ENCODE measurements around the gene CACNA2D4.

CACNA2D4 gene

DNA sequence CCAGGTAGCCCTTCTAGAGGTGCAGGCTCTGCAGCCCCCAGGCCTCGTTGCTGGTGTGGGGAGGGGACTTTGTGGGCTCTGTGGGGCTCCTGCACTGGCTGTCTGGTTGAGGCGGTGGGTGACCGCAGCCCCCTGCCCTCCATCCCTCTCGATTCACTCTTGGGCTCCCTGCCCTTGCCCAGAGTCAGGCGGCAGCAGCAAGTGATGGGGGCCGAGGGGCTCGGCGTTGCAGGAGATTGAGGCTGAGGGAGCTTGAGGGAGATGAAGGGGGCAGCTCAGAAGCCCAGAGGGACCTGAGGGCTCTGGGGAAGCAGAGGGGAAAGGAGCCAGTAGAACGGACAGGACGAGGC, 107.5 kb downstream of the CACNA2D4 start:
- DNase-seq: no peak

DNA sequence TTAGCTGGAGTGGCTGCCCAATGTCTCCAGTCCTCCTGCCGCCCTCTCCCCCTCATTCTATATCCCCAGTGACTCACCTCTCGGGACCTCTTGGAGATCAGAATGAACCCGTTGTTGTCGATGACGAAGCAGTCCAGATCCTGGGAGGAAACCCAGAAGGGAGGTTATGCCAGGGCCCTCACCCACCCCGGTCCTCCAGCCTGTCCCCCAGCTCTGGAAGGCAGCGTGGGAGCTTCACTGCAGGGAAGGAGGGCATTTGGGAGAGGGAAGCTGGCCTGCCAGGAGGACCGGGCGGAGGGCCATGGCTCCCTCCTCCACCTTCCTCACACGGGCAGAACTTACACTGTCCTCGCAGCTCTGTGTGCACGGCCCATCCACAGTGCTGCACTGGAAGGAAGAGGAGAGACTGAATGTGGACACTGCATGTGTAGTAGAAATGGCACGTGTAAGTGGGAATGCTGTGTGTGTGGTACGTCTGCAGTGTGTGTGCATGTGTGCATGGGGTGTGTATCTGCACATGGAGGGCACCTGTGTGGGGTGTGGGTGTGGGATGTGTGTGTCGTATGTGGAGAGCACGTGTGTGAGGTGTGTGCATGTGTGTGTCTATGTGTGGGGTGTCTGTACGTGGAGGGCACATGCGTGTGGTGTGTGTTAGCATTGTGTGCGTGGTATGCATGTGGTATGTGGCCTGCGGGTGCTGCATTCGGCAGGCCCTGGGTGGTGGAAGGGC, 108.1 kb downstream of the CACNA2D4 start:
- no peak for DNase-seq

DNA sequence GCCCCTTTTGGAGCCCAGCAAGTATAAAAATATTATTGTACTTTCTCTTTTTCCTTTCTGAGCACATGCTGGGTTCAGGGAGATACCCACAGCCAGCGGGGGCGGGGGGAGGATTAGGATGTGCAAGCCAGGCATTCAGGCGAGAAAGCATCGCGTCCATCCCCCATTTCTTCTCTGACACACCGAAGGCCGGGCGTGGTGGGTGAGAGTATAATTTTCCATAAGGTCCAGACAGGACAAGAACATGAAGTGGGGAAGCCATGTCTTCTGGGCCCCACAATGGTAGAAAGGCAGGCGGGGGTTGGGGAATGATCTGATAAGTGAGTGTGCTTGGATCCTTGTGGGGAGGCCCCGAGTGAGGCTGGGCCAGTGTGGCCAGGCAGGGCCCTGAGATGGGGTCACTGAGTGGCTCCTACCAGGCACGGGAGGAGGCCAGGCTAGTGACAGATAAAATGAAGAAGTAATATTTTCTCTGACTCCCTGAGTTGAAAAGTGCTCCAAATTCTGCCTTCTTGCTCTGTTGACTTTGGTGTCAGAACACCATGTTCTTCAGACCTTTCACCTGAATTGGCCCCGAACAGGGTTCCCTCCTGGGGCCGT, 108.8 kb downstream of the CACNA2D4 start:
- no peak for DNase-seq

GRCh38 chr12:1808798-1809480, 109.5 kb downstream of the CACNA2D4 start:
- DNase-seq: no peak

DNA sequence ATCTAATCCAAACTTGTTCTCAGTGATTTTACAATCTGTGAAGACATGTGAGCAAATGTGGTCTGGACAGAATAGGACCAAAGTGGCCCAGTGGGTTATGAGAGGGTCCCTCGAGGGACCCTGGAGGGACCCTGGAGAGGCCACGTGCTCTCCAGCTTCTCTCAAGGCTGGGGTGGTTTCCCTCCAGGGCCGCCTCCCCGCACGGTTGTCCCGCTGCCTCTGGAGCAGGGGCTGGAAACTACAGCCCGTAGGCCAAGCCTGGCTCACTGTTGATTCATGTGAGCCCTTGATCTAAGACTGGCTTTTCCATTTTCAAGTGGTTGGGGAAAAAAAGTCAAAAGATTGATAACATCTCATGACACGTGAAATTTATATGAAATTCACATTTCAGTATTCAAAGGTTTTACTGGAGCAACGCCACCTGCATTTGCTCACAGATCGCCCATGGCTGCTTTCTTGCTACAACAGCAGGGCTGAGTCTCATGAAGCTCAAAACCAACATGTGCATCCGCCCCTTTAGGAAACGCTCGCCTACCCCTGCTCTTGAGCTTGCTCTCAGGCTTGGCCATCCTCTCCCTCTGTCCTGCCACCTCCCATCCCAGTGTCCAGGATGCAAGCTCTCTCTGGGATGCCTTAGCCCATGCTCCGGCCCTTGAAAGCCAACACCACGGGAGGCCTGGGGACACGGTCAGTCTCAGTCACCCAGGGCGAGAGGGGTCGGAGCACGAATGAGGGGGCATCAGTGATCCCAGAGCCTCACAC, 110.2 kb downstream of the CACNA2D4 start:
- no peak for DNase-seq

- DNase-seq: no peak
Measured at GRCh38 chr12:1807087-1807860, 111.2 kb downstream of the CACNA2D4 start.

DNA sequence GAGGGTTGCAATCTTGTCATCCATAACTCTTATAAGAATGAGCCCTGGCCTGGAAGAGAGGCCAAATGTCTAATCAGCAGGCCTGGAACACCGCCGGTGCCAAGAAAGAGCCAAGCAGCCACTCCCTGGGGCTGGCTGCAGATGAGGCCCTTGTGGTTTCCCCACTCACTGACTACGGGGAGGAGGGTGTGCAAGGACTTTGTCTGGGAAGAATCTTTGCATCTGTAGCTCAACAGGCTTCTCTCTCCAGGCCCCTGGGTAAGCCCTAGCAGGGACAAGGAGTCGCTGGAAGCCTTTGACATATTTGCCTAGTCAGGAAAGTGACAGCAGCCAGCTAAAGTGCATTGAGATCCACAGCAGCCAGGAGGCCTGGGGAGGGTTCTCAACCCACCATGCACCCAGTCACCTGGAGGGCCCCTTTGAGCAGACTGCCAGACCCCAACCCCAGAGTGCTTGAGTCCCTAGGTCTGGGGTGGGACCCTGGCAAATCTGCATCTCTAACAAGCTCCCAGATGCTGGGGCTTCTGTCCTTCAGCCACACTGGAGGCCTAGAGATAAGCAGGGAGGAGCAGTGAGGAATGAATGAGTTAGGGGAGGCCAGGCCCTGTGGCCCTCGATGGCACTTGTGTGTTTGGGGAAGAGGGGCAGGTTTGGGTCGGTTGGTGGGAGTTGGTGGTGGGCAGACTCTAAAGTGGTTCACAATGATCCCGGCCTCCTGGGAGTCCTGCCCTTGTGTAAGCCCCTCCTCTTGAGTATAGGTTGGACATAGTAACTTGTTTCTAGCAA, 112.0 kb downstream of the CACNA2D4 start:
- DNase-seq: no peak

GRCh38 chr12:1805441-1806081, 112.9 kb downstream of the CACNA2D4 start:
- DNase-seq: no peak

GRCh38 chr12:1804545-1805332, 113.7 kb downstream of the CACNA2D4 start:
- no peak for DNase-seq

- DNase-seq: no peak
Measured at GRCh38 chr12:1803736-1804135, 114.7 kb downstream of the CACNA2D4 start.

DNA sequence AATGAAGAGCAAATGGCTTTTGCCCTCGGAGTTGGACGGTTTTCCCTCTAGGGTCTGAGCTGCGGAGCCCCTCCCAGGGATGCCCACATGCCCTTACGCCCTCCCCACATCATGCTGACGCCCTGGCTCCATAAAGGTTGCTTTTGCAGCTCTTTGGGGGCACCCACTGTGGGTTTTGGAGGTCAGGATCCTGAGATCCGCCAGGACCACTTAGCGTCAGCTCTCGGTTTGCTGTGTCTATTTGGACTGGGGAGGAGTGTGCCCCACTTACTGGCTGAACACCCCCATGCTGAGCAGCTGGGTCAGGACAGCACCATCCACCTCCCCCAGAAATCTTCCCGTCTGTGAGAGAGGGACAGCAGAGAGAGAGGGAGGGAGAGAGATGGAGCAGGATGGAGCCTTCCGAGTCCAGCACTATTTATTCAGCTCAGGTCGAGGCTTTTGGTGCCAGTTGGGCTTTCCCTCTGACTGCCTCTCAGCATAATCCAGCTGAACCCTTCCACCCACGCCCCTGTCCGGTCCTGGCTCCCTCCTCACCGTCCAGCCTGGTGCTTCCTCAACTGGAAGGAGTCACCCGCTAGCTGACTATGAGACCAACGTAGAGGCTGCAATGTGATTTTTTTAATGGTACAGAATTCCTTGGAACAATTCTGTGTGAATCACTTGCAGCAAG, 117.0 kb downstream of the CACNA2D4 start:
- DNase-seq: no peak

DNA sequence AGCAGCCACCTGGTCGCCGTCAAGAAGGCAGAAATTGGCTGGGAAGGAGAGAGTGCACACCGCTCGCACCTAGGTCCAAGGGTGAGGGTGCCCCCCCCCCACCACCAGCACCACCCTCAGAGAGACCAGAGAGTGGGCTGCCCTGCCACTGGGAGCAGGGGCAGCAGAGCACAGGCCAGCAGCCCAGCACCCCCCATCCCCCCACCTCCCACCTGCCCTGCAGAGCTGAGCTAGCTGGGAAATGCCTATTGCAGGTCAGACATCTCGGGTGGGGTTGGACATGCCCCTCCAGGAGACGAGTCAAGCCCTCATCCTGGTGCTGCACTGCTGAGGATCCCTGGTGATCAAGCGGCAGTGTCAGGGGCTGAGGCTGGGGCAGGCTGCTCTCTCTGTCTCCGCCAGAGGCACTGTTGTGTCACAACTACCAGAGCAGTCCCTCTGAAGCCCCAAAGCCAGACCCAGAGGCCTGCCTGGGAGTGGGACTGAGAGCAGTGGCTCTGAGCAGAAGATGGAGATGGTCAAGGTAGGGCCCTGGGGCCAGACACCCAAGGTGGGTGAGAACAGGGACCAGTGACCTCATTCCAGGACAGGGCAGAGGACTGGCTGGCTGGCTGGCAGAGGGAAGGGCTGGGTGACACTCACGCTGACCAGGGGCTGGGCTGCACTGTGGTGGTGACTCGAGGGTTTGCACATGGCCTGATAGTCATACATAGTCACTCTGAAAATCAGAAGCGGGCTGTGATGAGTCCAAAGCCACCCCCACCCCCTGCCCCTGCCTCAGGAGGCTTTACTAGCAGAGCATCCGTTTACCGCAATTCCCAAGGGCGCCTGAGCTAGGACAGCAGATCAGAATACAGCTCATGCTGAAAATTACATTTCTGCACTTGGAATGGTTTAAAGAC, 117.8 kb downstream of the CACNA2D4 start:
- no peak for DNase-seq

DNA sequence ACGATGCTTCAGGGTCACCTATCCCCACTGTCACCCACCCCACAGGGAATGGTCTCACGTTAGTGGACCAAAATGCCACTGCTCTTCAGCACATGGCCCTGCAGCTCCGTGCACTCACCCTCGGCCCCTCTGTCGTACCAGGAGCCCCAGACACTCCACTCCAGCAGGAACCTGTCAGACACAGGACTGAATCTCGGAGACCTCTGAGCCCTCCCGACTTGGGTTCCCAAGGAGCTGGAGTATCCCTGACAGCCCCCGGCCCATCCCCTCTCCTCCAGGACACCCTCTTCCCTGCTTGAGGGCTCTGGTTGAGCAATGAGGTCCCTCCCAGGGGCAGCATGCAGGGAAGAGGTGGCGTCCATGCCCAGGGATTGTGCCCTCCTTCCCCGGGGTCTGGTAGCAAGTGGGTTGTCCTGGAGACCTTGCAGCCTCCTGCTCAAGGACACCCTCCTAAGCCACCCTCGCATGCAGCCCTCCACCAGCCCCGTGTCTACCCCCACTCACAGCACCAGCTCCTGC, 118.5 kb downstream of the CACNA2D4 start:
- no peak for DNase-seq

DNA sequence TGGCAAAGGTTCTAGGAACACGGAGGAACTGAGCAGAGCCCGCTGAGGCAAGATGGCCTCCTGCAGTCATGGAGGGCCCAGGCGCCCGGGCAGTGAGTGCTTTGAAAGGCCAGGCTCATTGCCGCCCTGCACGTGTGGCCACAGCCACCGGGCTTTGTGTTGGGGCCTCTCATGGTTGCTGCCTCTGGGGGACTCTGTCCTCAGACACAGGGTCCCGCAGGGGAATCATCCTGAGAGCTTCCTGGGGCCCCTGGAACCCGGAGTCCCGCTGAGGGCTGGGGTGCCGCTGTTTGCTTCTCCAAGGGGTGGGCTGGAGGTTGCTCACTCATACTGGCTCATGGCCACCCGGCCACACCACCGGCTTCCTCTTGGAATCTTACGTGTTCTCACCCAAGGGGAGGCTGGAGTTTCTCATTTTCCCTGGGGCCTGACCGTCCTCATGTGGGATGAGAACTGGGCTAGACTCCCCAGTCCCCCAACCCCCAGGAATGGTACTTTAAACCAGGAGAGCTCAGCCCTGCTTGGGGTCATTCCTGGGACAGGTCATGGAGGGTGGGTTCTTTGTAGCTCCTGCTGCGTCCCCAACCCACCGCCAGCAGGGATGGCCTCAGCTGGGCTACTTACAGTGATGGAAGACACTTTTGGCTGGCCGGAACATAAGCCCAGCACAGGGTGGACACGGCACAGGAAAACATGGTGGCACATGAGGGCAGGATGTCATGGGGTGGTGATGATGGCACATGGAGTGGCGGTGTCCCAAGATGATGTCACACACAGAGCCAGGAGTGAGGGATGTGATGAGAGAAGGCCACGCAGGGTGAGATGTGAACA, 119.2 kb downstream of the CACNA2D4 start:
- DNase-seq: no peak

GRCh38 chr12:1798641-1799020, 119.8 kb downstream of the CACNA2D4 start:
- no peak for DNase-seq

- DNase-seq: no peak
Measured at GRCh38 chr12:1797991-1798640, 120.3 kb downstream of the CACNA2D4 start.
